ENCODE results near the gene SCAMP4. TPM values are rescaled to one million over a fixed set of nuclear protein-coding genes. Genes with fewer than 3 reads are reported as not detected.

SCAMP4 gene
- total RNA-seq, 1 donor from 2014 or later = 82.3 TPM

- no peak for DNase-seq (ENCODE audit: low spot score)
Observed at GRCh38 chr19:1912760-1913505, 7.7 kb downstream of the SCAMP4 start.

DNA sequence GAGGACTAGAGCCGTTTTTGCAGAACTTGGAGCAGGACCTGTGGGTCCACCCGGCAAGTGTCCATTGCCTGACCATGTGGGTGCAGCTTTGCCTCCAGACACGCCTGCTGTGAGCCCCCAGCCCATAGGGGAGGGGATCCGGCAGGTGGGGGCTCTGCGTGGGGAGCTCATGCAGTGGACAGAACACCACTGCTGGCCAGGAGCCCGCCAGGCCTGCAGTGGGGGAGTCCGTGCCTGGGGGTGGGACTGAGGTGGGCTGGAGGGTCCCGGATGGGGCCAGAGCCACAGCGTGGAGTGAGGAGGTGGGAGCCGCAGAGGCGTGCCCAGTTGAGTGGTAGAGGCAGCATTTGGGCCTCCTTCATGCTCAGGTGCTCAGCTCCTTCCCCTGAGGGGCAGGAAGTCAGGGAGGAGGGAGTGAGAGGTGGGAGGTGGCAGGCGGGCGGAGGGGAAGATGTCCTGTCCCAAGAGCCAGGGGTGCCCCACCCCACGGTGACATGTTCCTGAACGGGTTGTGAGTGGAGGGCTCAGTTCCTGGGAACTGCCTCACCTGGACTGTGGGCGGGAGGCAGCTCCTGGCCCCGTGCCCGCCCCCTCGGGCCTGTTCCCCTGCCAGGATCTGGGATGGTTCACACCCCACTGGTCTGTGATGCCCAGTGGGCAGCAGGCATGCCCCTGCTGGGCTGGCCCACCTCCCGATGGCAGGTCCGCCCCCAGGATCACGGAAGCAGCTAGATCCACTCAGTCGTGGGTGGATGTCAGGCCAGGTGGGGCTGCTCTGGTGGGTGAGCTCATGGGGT, 8.8 kb downstream of the SCAMP4 start:
- DNase-seq (ENCODE audit: low spot score) = no peak

DNA sequence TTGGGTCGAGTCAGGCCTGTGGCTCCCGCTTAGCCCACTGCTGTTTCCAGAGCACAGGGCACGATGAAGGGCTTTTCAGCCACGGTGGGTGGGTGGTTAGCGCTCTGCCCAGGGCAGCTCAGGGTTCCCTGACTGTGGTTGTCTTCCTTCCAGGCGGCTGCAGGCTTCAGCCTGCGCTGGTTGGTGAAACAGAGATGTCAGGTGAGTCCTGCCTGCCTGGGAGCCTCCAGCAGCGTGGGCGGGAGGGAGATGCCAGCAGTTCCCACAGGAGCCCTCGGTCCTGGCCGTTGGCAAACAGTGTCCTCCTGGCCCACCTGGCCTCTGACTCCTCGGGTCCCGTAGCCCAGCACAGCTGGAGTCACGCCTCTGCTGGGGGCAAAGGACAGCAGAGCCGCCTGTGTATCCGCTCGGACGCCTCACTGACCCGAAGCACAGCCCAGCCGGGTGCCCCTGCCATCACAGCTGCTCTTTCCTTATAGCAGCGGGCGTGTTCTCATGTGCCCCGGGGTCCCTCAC, 9.7 kb downstream of the SCAMP4 start:
- DNase-seq (ENCODE audit: low spot score) = no peak

DNA sequence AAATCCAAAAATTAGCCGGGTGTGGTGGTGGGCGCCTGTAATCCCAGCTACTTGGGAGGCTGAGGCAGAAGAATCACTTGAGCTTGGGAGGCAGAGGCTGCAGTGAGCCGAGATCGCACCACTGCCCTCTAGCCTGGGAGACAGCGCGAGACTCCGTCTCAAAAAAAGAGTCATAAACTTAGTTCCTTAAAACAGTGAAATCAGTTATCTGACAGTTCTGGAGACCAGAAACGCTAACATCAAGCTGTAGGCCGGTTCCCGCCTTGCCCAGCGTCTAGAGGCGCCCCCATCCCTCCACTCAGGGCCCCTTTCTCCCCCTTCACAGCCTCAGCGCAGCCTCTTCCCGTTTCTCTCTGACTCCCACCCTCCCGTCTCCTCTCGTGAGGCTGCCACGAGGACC, 11.9 kb downstream of the SCAMP4 start:
- DNase-seq (ENCODE audit: low spot score) = no peak

DNA sequence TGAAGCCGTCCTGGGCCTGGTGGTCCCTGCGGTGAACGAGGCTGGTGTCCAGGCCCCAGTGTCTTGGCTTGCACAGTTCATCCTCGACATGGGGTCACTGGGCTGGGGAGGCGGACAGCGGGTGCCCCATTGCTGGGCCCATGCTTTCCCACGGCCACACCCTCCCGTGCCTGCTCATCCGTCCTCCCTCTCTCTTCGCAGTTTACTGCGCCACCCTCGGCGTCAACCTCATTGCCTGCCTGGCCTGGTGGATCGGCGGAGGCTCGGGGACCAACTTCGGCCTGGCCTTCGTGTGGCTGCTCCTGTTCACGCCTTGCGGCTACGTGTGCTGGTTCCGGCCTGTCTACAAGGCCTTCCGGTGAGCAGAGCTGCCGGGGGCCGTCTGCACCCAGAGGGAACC, 12.7 kb downstream of the SCAMP4 start:
- no peak for DNase-seq (ENCODE audit: low spot score)

- no peak for DNase-seq (ENCODE audit: low spot score)
Observed at GRCh38 chr19:1918975-1919374, 13.8 kb downstream of the SCAMP4 start.

GRCh38 chr19:1920644-1921043, 15.4 kb downstream of the SCAMP4 start:
- DNase-seq (ENCODE audit: low spot score) = no peak

DNA sequence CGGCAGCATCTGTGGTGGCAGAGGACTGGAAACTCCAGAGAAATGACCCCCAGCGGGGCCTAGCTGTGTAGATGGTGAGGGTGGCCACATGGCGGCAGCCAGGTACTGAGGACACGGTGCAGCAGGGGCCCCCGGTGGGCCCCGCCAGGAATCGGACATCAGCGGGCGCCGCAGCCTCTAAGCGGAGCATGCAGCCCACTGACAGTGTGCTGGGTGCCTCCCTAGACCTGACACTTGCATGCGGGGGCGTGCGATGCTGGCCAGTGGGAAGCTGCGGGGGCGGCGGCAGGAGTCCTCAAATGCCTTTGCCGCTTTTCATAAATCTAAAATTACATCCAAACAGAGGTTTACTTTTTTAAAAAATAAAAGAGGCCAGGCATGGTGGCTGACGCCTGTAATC, 16.1 kb downstream of the SCAMP4 start:
- no peak for DNase-seq (ENCODE audit: low spot score)

- DNase-seq (ENCODE audit: low spot score) = no peak
Observed at GRCh38 chr19:1921825-1922224, 16.6 kb downstream of the SCAMP4 start.

DNA sequence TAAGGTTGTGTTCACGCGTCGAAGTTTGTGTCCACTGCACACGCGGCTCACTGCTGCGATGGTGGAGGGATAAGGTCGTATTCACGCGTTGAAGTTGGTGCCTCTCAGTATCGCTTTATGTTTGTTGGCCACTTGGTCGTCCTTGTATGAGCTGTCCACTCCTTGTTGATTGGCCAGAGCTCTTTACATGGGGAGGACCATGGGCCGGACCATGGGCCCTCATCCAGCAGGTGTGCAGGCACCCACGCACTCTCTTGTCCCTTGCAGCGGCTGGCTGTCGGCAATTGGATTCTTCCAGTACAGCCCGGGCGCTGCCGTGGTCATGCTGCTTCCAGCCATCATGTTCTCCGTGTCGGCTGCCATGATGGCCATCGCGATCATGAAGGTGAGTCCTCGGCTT, 17.6 kb downstream of the SCAMP4 start:
- DNase-seq (ENCODE audit: low spot score) = no peak

DNA sequence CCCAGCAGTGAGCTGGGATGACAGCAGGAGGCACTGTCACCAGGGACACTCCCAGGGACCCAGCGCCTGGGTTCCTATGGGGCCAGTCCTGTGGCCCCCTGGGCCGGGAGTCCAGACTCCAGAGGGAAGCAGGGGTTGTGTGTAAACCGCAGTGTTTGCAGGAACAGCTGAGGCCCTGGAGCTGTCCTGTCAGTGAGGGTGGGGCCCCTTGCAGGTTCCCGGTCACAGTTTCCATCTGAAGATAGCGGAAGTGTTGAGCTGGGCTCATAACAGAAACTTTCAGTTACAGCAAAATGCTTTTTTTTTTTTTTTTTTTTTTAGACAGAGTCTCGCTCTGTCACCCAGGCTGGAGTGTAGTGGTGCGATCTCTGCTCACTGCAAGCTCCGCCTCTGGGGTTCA, 18.1 kb downstream of the SCAMP4 start:
- no peak for DNase-seq (ENCODE audit: low spot score)

GRCh38 chr19:1924320-1924961, 19.2 kb downstream of the SCAMP4 start:
- DNase-seq (ENCODE audit: low spot score) = no peak

DNA sequence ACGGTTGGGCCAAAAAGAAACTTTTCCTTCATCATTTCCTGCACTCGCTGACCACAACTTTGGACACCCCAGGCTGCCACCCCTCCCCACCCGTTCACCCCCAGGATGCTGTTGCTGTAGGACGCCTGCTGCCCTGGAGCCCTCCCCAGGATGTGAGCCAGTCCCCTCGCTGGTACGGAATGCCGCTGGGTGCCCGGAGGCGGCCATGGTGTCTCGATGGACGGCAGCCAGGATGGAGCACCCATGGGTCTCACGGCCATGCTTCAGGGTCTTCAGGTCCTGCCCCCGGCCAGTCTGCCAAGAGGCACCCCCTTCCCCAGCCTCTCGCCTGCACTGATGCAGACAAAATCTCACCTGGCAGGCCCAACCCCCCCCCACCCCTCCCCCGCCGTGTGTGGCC, 20.3 kb downstream of the SCAMP4 start:
- DNase-seq (ENCODE audit: low spot score) = no peak

GRCh38 chr19:1929021-1929742, 24.0 kb downstream of the SCAMP4 start:
- no peak for DNase-seq (ENCODE audit: low spot score)

- DNase-seq (ENCODE audit: low spot score) = no peak
Observed at GRCh38 chr19:1931445-1931844, 26.2 kb downstream of the SCAMP4 start.

- no peak for DNase-seq (ENCODE audit: low spot score)
Observed at GRCh38 chr19:1932395-1932794, 27.2 kb downstream of the SCAMP4 start.

GRCh38 chr19:1933244-1933643, 28.0 kb downstream of the SCAMP4 start:
- DNase-seq (ENCODE audit: low spot score) = no peak

DNA sequence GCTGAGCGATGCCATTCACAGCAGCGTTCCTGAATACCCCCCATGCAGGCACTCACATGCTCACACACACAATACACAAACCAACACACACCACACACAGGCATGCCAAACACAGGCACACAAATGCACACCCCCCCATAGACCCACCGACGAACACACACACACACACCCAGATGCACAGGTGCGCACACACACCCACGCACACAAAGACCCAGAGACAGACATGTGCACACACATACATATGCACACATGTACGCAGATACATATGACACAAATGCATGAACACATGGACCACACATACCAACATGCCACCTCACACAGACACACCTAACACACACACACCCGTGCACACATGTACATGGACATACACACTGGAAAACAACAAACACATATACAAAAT, 28.7 kb downstream of the SCAMP4 start:
- no peak for DNase-seq (ENCODE audit: low spot score)

DNA sequence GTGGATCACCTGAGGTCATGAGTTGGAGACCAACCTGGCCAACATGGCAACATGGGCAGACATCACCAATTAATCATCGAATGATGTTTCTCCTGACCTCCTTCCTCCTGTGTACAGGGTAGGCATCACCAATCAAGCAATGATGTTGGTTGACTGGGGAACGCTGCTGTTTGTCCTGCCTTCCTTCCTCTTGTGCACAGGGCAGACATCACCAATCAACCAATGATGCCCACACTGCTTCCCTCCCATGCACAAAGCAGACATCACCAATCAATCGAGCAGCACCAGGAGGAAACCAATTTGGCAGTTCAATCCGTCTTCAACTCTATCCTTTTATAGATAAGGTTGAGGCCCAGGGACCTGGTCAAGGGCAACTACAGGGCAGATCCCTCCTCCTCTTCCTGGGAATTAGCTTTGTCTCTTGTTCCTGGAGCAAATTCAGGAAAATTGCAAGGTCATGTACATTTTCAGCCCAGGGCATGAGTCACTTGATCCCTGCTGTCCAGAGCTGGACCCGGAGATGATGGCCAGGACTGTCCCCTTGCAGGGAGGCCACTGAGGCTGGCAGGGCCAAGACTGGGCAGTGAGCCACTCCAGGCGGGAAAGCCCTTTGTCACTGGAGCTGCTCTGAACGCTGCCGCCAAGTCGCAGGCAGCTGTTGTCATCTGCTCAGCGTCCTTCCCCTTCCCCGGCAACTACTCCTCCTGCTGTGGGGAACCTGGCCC, 30.4 kb downstream of the SCAMP4 start:
- no peak for DNase-seq (ENCODE audit: low spot score)

DNA sequence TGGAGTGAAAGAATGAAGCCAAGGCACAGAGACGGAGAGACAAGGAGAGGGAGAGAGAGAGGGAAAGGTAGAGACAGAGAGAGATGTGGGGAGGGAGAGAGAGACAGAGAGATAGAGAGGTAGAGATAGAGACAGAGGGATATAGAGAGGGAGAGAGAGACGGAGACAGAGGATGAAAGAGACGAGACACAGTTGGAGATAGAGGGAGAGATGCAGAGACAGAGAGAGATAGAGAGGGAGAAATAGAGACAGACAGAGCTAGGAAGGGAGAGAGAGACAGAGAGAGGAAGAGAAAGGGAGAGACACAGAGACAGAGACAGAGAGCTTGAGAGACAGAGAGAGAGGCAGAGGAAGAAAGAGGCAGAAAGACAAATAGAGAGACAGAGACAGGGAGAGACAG, 31.2 kb downstream of the SCAMP4 start:
- no peak for DNase-seq (ENCODE audit: low spot score)

GRCh38 chr19:1936916-1937610, 31.9 kb downstream of the SCAMP4 start:
- no peak for DNase-seq (ENCODE audit: low spot score)
